Endothelial cell (in vitro differentiated cells): ENCODE results near the gene KIAA0513. TPM values are rescaled to one million over a fixed set of nuclear protein-coding genes. Genes with fewer than 3 reads are reported as not detected.

Source experiments
- DNase-seq: peaks from one replicate; pipeline ENCODE4 v3.0.0; 2021; ENCODE audit warnings: low spot score
- H3K27ac Mint-ChIP-seq: one replicate; pipeline ENCODE4 v1.8.0; 2021; ENCODE audit warnings: mixed read lengths, inconsistent platforms; ENCODE audit not compliant: unreplicated experiment
- H3K27me3 Mint-ChIP-seq: one replicate; pipeline ENCODE4 v1.8.0; 2021; ENCODE audit warnings: mild to moderate bottlenecking, moderate library complexity, mixed read lengths, inconsistent platforms; ENCODE audit not compliant: unreplicated experiment
- H3K36me3 Mint-ChIP-seq: one replicate; pipeline ENCODE4 v1.8.0; 2021; ENCODE audit warnings: mild to moderate bottlenecking, low read depth, mixed read lengths, inconsistent platforms; ENCODE audit not compliant: unreplicated experiment
- H3K4me1 Mint-ChIP-seq: one replicate; pipeline ENCODE4 v1.8.0; 2021; ENCODE audit warnings: mild to moderate bottlenecking, mixed read lengths, inconsistent platforms; ENCODE audit not compliant: unreplicated experiment
- H3K4me3 Mint-ChIP-seq: one replicate; pipeline ENCODE4 v1.8.0; 2021; ENCODE audit warnings: mild to moderate bottlenecking, mixed read lengths, inconsistent platforms; ENCODE audit not compliant: unreplicated experiment
- H3K9me3 Mint-ChIP-seq: one replicate; pipeline ENCODE4 v1.8.0; 2021; ENCODE audit warnings: mixed read lengths, inconsistent platforms; ENCODE audit not compliant: unreplicated experiment
- CTCF ChIP-seq: fragments of 200-600 bp; sonication (generic); IDR thresholded peaks from one replicate; pipeline ENCODE4 v1.5.0; 2021; ENCODE audit warnings: antibody characterized with exemption; ENCODE audit not compliant: unreplicated experiment
- total RNA-seq: library from RNA; stranded (reverse); fragmentation: NEBNext Ultra II Directional; extraction: Animal tissue kit (Norgen Biotek cat#: 25700); gene quantifications from one replicate; pipeline ENCODE4 v1.2.1, GENCODE V29; 2021; ENCODE audit not compliant: unreplicated experiment

KIAA0513 gene
- total RNA-seq, 1 donor from 2014 or later = 5.5 TPM

- Mint-ChIP-seq H3K4me1 (peaks cover 2% of the 10 kb centered on the region), H3K27ac (no peak overlapping the region), H3K9me3 (no peaks in the 10 kb centered on the region), H3K4me3 (no peak overlapping the region), H3K27me3 (peaks cover 2% of the 10 kb centered on the region), H3K36me3 (peaks cover 28% of the 10 kb centered on the region)
- DNase-seq = no peak
- TF ChIP-seq CTCF = no peak
These were observed 34.9 kb upstream of the KIAA0513 start for GRCh38 chr16:84992717-84993075.

GRCh38 chr16:84993926-84994325 is 33.7 kb upstream of the KIAA0513 start:
- DNase-seq = no peak
- H3K27me3 Mint-ChIP-seq = peaks cover 2% of the 10 kb centered on the region
- TF ChIP-seq CTCF = no peak
- peaks cover 23% of the 10 kb centered on the region for H3K36me3 Mint-ChIP-seq
- H3K9me3 Mint-ChIP-seq = no peaks in the 10 kb centered on the region
- H3K27ac Mint-ChIP-seq = no peak overlapping the region
- H3K4me3 Mint-ChIP-seq = no peak overlapping the region
- peaks cover 2% of the 10 kb centered on the region for H3K4me1 Mint-ChIP-seq

GRCh38 chr16:84995663-84996062 is 31.9 kb upstream of the KIAA0513 start:
- Mint-ChIP-seq H3K36me3 (peaks cover 14% of the 10 kb centered on the region), H3K4me3 (no peak overlapping the region), H3K9me3 (no peaks in the 10 kb centered on the region), H3K27me3 (peaks cover 2% of the 10 kb centered on the region), H3K4me1 (peaks cover 10% of the 10 kb centered on the region), H3K27ac (no peak overlapping the region)
- DNase-seq = no peak
- TF ChIP-seq CTCF = no peak

- no peak for DNase-seq
- H3K4me3 Mint-ChIP-seq = no peak overlapping the region
- H3K9me3 Mint-ChIP-seq = no peaks in the 10 kb centered on the region
- peaks cover 12% of the 10 kb centered on the region for H3K4me1 Mint-ChIP-seq
- H3K36me3 Mint-ChIP-seq = peaks cover 9% of the 10 kb centered on the region
- H3K27me3 Mint-ChIP-seq = peaks cover 2% of the 10 kb centered on the region
- no peak overlapping the region for H3K27ac Mint-ChIP-seq
- TF ChIP-seq CTCF = no peak
These were observed 31.2 kb upstream of the KIAA0513 start for GRCh38 chr16:84996365-84996764.

- H3K36me3 Mint-ChIP-seq = peaks cover 6% of the 10 kb centered on the region
- no peak overlapping the region for H3K27ac Mint-ChIP-seq
- H3K27me3 Mint-ChIP-seq = no peaks in the 10 kb centered on the region
- no peak for DNase-seq
- no peak overlapping the region for H3K4me3 Mint-ChIP-seq
- no peak for TF ChIP-seq CTCF
- peaks cover 32% of the 10 kb centered on the region for H3K4me1 Mint-ChIP-seq
- no peaks in the 10 kb centered on the region for H3K9me3 Mint-ChIP-seq
These were observed 28.4 kb upstream of the KIAA0513 start for GRCh38 chr16:84999200-84999599.
